SK-N-SH (cell line): ENCODE measurements around the gene SNAP29.

Experiments used
- EP300 ChIP-seq, 2 experiments: IDR thresholded peaks; 2 replicates each; pipeline versions ENCODE4 v1.4.0 to v1.6.1; 2012; ENCODE audit warnings: borderline replicate concordance in 1 of 2, low read depth in 1 of 2, low read length in 1 of 2
- JUND ChIP-seq: IDR thresholded peaks from 2 replicates; pipeline ENCODE4 v1.4.0; 2012

DNA sequence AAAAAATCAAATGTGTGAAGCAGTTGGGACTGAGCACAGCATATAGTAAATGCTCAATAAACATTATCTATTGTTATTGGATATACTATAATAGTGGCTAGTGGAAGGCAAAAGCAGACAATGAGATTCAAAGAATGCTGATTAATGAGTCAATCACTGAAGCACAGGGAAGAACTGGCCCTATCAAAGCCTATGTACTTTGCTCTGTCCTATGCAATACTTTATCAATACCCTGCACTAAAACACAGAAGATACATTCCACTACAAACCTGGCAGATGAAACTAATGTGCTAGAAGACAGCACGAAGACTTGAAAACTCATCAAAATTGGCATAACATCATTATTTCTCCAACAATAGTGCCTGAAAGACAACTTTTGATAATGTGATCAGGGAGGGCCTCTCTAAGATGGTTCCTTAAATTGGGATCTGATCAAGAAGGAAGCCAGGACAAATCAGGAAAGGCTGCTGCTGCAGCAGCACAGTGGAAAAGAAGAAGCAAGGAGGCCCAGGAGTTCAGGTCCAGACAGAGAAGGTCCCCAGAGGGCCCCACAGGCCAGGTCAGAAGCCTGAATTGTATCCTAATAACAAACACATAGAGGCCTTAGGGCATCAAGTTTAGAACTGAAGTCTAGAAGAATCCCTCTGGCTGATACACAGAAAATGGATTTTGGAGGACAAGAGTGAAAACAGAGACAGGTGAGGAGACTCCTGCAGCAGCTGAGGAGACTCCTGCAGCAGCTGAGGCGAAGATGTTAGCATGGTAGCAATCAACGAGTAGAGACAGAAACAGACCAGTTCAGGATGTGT is 18.8 kb upstream of the SNAP29 start:
- no peak for TF ChIP-seq JUND
- TF ChIP-seq EP300 (IDR thresholded peaks at IDR 0.05; ENCODE audit: borderline replicate concordance in 1 of 2, low read depth in 1 of 2, low read length in 1 of 2) = no peak
